Measurements from ENCODE around the gene DYNC1LI1.

DNA sequence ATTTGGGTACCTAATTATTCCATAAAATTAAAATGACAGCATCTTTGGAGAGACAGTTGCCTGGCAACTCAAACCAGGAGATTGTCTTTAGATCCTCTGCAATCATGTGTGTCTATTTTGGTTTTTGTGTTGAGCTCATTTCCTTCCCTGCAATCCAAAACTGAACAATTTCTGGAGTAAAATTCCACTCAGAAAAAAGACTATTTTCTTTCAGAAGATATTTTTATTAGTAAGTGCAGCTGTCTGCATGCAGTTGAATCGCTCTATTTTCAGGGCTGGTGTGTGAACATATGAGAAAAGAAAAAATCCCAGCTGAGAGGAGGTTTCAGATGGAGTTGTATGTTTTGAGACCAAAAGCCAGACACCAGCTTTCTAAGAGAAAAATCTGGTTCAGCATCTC is 41.9 kb upstream of the DYNC1LI1 start:
- TF ChIP-seq, protein P1, sequence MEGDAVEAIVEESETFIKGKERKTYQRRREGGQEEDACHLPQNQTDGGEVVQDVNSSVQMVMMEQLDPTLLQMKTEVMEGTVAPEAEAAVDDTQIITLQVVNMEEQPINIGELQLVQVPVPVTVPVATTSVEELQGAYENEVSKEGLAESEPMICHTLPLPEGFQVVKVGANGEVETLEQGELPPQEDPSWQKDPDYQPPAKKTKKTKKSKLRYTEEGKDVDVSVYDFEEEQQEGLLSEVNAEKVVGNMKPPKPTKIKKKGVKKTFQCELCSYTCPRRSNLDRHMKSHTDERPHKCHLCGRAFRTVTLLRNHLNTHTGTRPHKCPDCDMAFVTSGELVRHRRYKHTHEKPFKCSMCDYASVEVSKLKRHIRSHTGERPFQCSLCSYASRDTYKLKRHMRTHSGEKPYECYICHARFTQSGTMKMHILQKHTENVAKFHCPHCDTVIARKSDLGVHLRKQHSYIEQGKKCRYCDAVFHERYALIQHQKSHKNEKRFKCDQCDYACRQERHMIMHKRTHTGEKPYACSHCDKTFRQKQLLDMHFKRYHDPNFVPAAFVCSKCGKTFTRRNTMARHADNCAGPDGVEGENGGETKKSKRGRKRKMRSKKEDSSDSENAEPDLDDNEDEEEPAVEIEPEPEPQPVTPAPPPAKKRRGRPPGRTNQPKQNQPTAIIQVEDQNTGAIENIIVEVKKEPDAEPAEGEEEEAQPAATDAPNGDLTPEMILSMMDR (conservative IDR thresholded peaks at IDR 0.05 in 1 of 2, IDR thresholded peaks at IDR 0.05 in 1 of 2; ENCODE audit: low read depth in 1 of 2, low read length in 2 of 2) = no peak
- TF ChIP-seq EZH2 (IDR thresholded peaks at IDR 0.05; ENCODE audit: low read length, missing control alignments) = no peak
